Tibial nerve (tissue), 4 donors: ENCODE results near the gene C14orf180. TPM values are rescaled to one million over a fixed set of nuclear protein-coding genes. Genes with fewer than 3 reads are reported as not detected.

ENCODE experiments used
- DNase-seq, 2 donors: peaks; one replicate each; pipeline ENCODE4 v3.0.0-alpha.2; 2019; ENCODE audit warnings: low spot score in 2 of 2
- H3K27ac ChIP-seq, 4 donors: fragments of 200-600 bp; sonication (generic) in 3 of 4; one replicate each; pipeline ENCODE4 v1.5.1; 2017 to 2019; ENCODE audit warnings: mild to moderate bottlenecking in 1 of 4
- H3K27me3 ChIP-seq, 2 donors: fragments of 200-600 bp; sonication (generic) in 1 of 2; one replicate each; pipeline versions ENCODE4 v1.5.1 to v1.6.0; 2017 to 2019
- H3K36me3 ChIP-seq, 3 donors: fragments of 200-600 bp; sonication (generic); one replicate each; pipeline ENCODE4 v1.5.1; 2018 to 2019
- H3K4me1 ChIP-seq, 4 donors: fragments of 200-600 bp; sonication (generic) in 3 of 4; one replicate each; pipeline ENCODE4 v1.5.1; 2017 to 2019
- H3K4me3 ChIP-seq, 4 donors: fragments of 200-600 bp; sonication (generic) in 3 of 4; one replicate each; pipeline ENCODE4 v1.5.1; 2017 to 2019; ENCODE audit warnings: mild to moderate bottlenecking in 1 of 4, moderate library complexity in 1 of 4
- H3K9me3 ChIP-seq, 4 donors: fragments of 200-600 bp; sonication (generic) in 3 of 4; one replicate each; pipeline ENCODE4 v1.5.1; 2017 to 2019
- CTCF ChIP-seq, 5 experiments: fragments of 200-600 bp in 3 of 5; fragments of 450-650 bp in 2 of 5; sonication (generic) in 3 of 5; IDR thresholded peaks; one replicate each; pipeline ENCODE4 v1.5.1; 2016 to 2019; ENCODE audit warnings: antibody characterized with exemption in 5 of 5, mild to moderate bottlenecking in 3 of 5, moderate library complexity in 2 of 5
- EP300 ChIP-seq, 2 donors: sonication (generic); formaldehyde crosslinking; IDR thresholded peaks; one replicate each; pipeline ENCODE4 v1.6.1; 2017; ENCODE audit warnings: antibody characterized with exemption in 2 of 2, mild to moderate bottlenecking in 1 of 2
- POLR2A ChIP-seq, 2 donors: fragments of 450-650 bp; IDR thresholded peaks; one replicate each; pipeline ENCODE4 v1.6.1; 2017; ENCODE audit warnings: antibody characterized with exemption in 2 of 2, mild to moderate bottlenecking in 2 of 2, moderate library complexity in 2 of 2
- WGBS, 2 donors: methylation state at CpG; one replicate each; pipeline ENCODE4 v1.1.5; 2018; 5-methylcytosine and 5-hydroxymethylcytosine counted together
- total RNA-seq, 4 donors: library from RNA; depleted of rRNA; stranded (reverse); fragments of >200 nt; gene quantifications; one replicate each; pipeline ENCODE4 v1.1.0, GENCODE V29; 2016

Gene C14orf180
- total RNA-seq, 4 donors from 2014 or later = 6.1 to 31.2 (median 11.1) TPM

GRCh38 chr14:104557086-104557485, 22.5 kb upstream of the C14orf180 start:
- Histone ChIP-seq H3K9me3 (no peaks in the 10 kb centered on the region), H3K4me1 (no peaks in the 10 kb centered on the region), H3K27ac (no peak overlapping the region), H3K4me3 (no peak overlapping the region), H3K36me3 (no peaks in the 10 kb centered on the region), H3K27me3 (peaks cover 0 to 11% of the 10 kb centered on the region in 2 donors)
- TF ChIP-seq CTCF (IDR thresholded peaks at IDR 0.05) = no peak
- TF ChIP-seq EP300 (IDR thresholded peaks at IDR 0.05) = no peak
- no peak for TF ChIP-seq POLR2A (IDR thresholded peaks at IDR 0.05)
- DNase-seq = no peak
- 83 to 93% methylated on average over 3 to 4 of the region's 5 CpGs for WGBS, 2 donors

DNA sequence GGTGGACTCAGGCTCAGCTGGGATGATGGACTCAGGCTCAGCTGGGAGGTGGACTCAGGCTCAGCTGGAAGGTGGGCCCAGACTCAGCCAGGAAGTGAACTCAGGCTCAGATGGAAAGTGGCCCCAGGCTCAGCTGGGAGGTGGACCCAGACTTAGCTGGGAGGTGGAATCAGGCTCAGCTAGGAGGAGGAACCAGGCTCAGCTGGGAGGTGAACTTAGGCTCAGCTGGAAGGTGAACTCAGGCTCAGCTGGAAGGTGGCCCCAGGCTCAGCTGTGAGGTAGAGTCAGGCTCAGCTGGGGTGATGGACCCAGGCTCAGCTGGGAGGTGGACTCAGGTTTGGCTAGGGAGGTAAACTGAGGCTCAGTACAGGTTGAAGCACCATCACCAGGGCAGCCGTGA, 21.8 kb upstream of the C14orf180 start:
- TF ChIP-seq CTCF (IDR thresholded peaks at IDR 0.05) = no peak
- no peak for TF ChIP-seq EP300 (IDR thresholded peaks at IDR 0.05)
- TF ChIP-seq POLR2A (IDR thresholded peaks at IDR 0.05) = no peak
- Histone ChIP-seq H3K36me3 (no peaks in the 10 kb centered on the region), H3K27me3 (peaks cover 0 to 11% of the 10 kb centered on the region in 2 donors), H3K27ac (no peak overlapping the region), H3K9me3 (no peaks in the 10 kb centered on the region), H3K4me1 (no peaks in the 10 kb centered on the region), H3K4me3 (no peak overlapping the region)
- 75 to 92% methylated on average over 1 of the region's 1 CpG for WGBS, 2 donors
- DNase-seq = no peak

- H3K9me3 ChIP-seq = no peaks in the 10 kb centered on the region
Observed at GRCh38 chr14:104558231-104559027, 21.1 kb upstream of the C14orf180 start.

GRCh38 chr14:104559028-104559803, 20.3 kb upstream of the C14orf180 start:
- H3K4me3 ChIP-seq = no peak overlapping the region
- H3K9me3 ChIP-seq = no peaks in the 10 kb centered on the region
- no peaks in the 10 kb centered on the region for H3K36me3 ChIP-seq
- no peak overlapping the region for H3K27ac ChIP-seq
- TF ChIP-seq EP300 (IDR thresholded peaks at IDR 0.05) = no peak
- no peak for TF ChIP-seq CTCF (IDR thresholded peaks at IDR 0.05)
- no peak for TF ChIP-seq POLR2A (IDR thresholded peaks at IDR 0.05)
- no peak for DNase-seq
- H3K4me1 ChIP-seq = peaks cover 0 to 8% (median 0%) of the 10 kb centered on the region in 4 donors
- 87% methylated on average over 15 of the region's 15 CpGs for WGBS, 2 donors
- peaks cover 0 to 11% of the 10 kb centered on the region in 2 donors for H3K27me3 ChIP-seq

More at GRCh38 chr14:104558231-104559027, 21.1 kb upstream of the C14orf180 start:
- Histone ChIP-seq H3K4me3 (no peak overlapping the region), H3K4me1 (peaks cover 0 to under 1% (median 0%) of the 10 kb centered on the region in 4 donors), H3K27ac (no peak overlapping the region), H3K27me3 (peaks cover 0 to 11% of the 10 kb centered on the region in 2 donors), H3K36me3 (no peaks in the 10 kb centered on the region)
- 88 to 89% methylated on average over 16 of the region's 16 CpGs for WGBS, 2 donors
- DNase-seq = no peak
- TF ChIP-seq CTCF (IDR thresholded peaks at IDR 0.05) (no peak), POLR2A (IDR thresholded peaks at IDR 0.05) (no peak), EP300 (IDR thresholded peaks at IDR 0.05) (no peak)
